ENCODE data around the gene MYO15A.

DNA sequence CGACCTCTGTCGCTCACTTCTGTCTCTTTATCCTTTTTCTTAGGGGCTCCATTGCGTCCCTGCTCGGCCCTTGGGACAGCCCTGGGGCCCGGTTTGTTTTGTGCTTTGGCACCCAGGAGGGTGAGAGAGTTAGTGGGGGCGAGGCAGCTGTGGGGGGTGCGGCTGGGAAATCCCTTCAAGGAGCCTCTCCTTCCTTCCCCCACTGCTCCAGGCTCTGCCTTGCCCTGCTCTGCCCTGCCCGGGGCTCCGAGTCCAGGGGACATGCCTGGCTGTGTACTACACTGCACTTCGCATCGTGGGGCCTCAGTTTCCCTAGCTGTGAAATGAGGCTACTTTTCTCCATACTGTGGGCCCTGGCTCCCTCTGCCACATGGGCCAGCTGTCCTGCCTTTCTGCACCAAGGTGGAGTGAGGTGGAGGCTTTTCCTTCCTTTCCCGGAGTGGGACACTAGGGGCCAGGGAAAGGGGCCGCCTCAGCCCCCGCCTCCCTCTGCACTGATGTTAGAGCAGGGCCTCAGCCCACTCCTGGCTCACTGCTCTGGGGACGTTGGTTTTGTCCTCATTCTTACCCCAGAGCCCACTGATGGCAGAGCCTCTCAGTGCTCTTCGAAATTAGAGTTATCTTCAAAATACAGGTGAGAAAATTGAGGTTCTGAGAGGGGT lies 117.9 kb downstream of the MYO15A start:
- TF ChIP-seq POLR2A (IDR thresholded peaks at IDR 0.05; ENCODE audit: low read length) (no peak), GATA1 (IDR thresholded peaks at IDR 0.05; ENCODE audit: low read depth, low read length) (no peak)

Data from erythroblast (primary cell).